Mesenchymal stem cell (in vitro differentiated cells and primary cell): ENCODE data around the gene CAMK1.

Source experiments
- DNase-seq: peaks from one replicate; pipeline ENCODE4 v3.0.0-alpha.2; 2013
- H2AFZ ChIP-seq: one replicate; pipeline ENCODE4 v1.6.1; 2013; ENCODE audit warnings: low read depth, mild to moderate bottlenecking, control low read depth, inconsistent platforms, low read length, moderate library complexity
- H2AK5ac ChIP-seq: 2 replicates; pipeline ENCODE4 v1.6.1; 2013; ENCODE audit warnings: low read length, moderate library complexity, mild to moderate bottlenecking, inconsistent platforms; ENCODE audit not compliant: severe bottlenecking
- H2BK120ac ChIP-seq: one replicate; pipeline ENCODE4 v1.6.1; 2013; ENCODE audit warnings: low read depth, mild to moderate bottlenecking, inconsistent platforms, low read length, moderate library complexity
- H2BK12ac ChIP-seq, 2 experiments: one replicate each; pipeline ENCODE4 v1.6.1; 2013; ENCODE audit warnings: inconsistent platforms in 2 of 2, low read length in 2 of 2, mild to moderate bottlenecking in 2 of 2, moderate library complexity in 2 of 2, control low read depth in 1 of 2
- H2BK15ac ChIP-seq: one replicate; pipeline ENCODE4 v1.6.1; 2013; ENCODE audit warnings: mild to moderate bottlenecking, low read depth, inconsistent platforms; ENCODE audit not compliant: poor library complexity, severe bottlenecking
- H2BK5ac ChIP-seq: 2 replicates; pipeline ENCODE4 v1.6.1; 2013; ENCODE audit warnings: low read depth, mild to moderate bottlenecking, low read length, control low read depth, inconsistent platforms; ENCODE audit not compliant: poor library complexity, severe bottlenecking
- H3K14ac ChIP-seq, 2 experiments: one replicate each; pipeline ENCODE4 v1.6.1; 2013; ENCODE audit warnings: inconsistent platforms in 2 of 2, low read length in 2 of 2, control low read depth in 1 of 2, mild to moderate bottlenecking in 1 of 2, moderate library complexity in 1 of 2
- H3K18ac ChIP-seq, 2 experiments: one replicate each; pipeline ENCODE4 v1.6.1; 2013; ENCODE audit warnings: inconsistent platforms in 2 of 2, low read length in 2 of 2, control low read depth in 1 of 2, low read depth in 1 of 2, mild to moderate bottlenecking in 1 of 2
- H3K23ac ChIP-seq, 2 experiments: one replicate each; pipeline ENCODE4 v1.6.1; 2013; ENCODE audit warnings: inconsistent platforms in 2 of 2, low read length in 2 of 2, mild to moderate bottlenecking in 2 of 2, moderate library complexity in 2 of 2, control low read depth in 1 of 2
- H3K27ac ChIP-seq: 2 replicates; pipeline ENCODE4 v1.5.1; 2013; ENCODE audit warnings: mild to moderate bottlenecking, moderate library complexity, low read length, control low read depth, inconsistent platforms; ENCODE audit not compliant: poor library complexity, severe bottlenecking
- H3K27me3 ChIP-seq, 2 experiments: 2 replicates each; pipeline versions ENCODE4 v1.6.1 to v1.7.0; 2013; ENCODE audit warnings: low read length in 2 of 2, mild to moderate bottlenecking in 2 of 2, moderate library complexity in 2 of 2, control low read depth in 1 of 2, inconsistent platforms in 1 of 2; ENCODE audit not compliant: control insufficient read depth in 1 of 2, insufficient read depth in 1 of 2
- H3K36me3 ChIP-seq, 2 experiments: 2 replicates each; pipeline versions ENCODE4 v1.6.1 to v1.7.0; 2013; ENCODE audit warnings: low read length in 2 of 2, control low read depth in 1 of 2, inconsistent platforms in 1 of 2, low read depth in 1 of 2, mild to moderate bottlenecking in 1 of 2; ENCODE audit not compliant: insufficient read depth in 2 of 2, control insufficient read depth in 1 of 2
- H3K4ac ChIP-seq, 2 experiments: one replicate each; pipeline ENCODE4 v1.6.1; 2013; ENCODE audit warnings: inconsistent platforms in 2 of 2, low read length in 2 of 2, mild to moderate bottlenecking in 2 of 2, moderate library complexity in 2 of 2, control low read depth in 1 of 2, low read depth in 1 of 2
- H3K4me1 ChIP-seq: 2 replicates; pipeline ENCODE4 v1.6.1; 2013; ENCODE audit warnings: low read depth, low read length, control low read depth; ENCODE audit not compliant: control insufficient read depth, insufficient read depth
- H3K4me2 ChIP-seq: 2 replicates; pipeline ENCODE4 v1.6.1; 2013; ENCODE audit warnings: low read length, mild to moderate bottlenecking, inconsistent platforms; ENCODE audit not compliant: poor library complexity, severe bottlenecking
- H3K4me3 ChIP-seq, 2 experiments: 2 replicates each; pipeline versions ENCODE4 v1.5.1 to v1.7.0; 2013; ENCODE audit warnings: low read length in 2 of 2, mild to moderate bottlenecking in 2 of 2, control low read depth in 1 of 2, low read depth in 1 of 2; ENCODE audit not compliant: insufficient read depth in 1 of 2
- H3K79me1 ChIP-seq: replicated peaks from 2 replicates; pipeline ENCODE4 v1.6.1; 2013; ENCODE audit warnings: mild to moderate bottlenecking, control low read depth, low read length, inconsistent platforms; ENCODE audit not compliant: poor library complexity, severe bottlenecking
- H3K9ac ChIP-seq: 2 replicates; pipeline ENCODE4 v1.7.0; 2013; ENCODE audit warnings: mild to moderate bottlenecking, low read length, moderate library complexity
- H3K9me3 ChIP-seq: 2 replicates; pipeline ENCODE4 v1.7.0; 2013; ENCODE audit warnings: mild to moderate bottlenecking, low read length; ENCODE audit not compliant: control insufficient read depth
- H4K8ac ChIP-seq: one replicate; pipeline ENCODE4 v1.6.1; 2013; ENCODE audit warnings: inconsistent platforms, mild to moderate bottlenecking, low read length, moderate library complexity
- H4K91ac ChIP-seq: one replicate; pipeline ENCODE4 v1.6.1; 2013; ENCODE audit warnings: mild to moderate bottlenecking, low read length, inconsistent platforms
- WGBS: methylation state at CpG from one replicate; pipeline ENCODE4 v1.1.7; 2013; ENCODE audit warnings: mixed read lengths; 5-methylcytosine and 5-hydroxymethylcytosine counted together

CAMK1 gene

DNA sequence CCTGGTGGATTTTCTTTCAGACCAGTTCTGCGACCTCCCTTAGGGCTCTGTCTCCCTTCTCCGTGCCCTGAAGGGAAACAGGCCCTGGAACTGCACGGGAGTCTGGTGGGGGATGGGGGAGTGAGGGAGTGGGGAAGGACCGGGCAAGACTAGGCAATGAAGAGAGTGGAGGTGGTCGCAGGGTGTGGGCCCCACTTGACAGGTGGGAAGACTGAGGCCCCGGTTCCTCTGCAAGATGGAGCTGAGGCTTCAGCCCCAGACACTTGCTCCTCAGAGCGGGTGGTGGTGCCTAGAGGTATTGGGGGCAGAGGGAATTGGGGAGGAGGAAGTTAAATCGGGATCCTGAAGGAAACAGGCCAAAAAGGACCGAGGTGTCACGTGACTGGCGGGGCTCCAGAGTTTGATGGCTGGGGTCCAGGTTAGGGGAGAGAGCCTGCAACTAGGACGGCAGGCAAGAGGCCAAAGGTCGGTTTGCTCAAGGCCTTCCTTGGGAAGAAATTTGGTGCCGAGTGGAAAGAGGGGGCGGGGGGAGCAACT lies 597 bp upstream of the CAMK1 start:
- peak overlapping the region; percentile 93 for H3K9ac ChIP-seq
- peak overlapping the region; percentile 30 to 40 for H3K4ac ChIP-seq
- no peaks in the 10 kb centered on the region for H3K27me3 ChIP-seq
- no peak overlapping the region for H2AK5ac ChIP-seq
- H2BK5ac ChIP-seq: no peak overlapping the region
- H4K91ac ChIP-seq: no peak overlapping the region
- no peak overlapping the region for H2AFZ ChIP-seq
- H3K4me1 ChIP-seq: peaks cover 12% of the 10 kb centered on the region
- no peak overlapping the region for H3K14ac ChIP-seq
- no peaks in the 10 kb centered on the region for H3K9me3 ChIP-seq
- H4K8ac ChIP-seq: peak overlapping the region; percentile 96
- H3K36me3 ChIP-seq: peaks cover 5 to 12% of the 10 kb centered on the region in 2 experiments
- no peak overlapping the region for H2BK120ac ChIP-seq
- DNase-seq: no peak
- H3K23ac ChIP-seq: no peak overlapping the region
- peaks cover 16% of the 10 kb centered on the region for H3K79me1 ChIP-seq
- H3K27ac ChIP-seq: no peak overlapping the region
- H3K18ac ChIP-seq: peak overlapping the region; percentile 49 to 68
- peak overlapping the region; percentile 64 to 86 for H3K4me3 ChIP-seq
- whole genome bisulfite sequencing: 50% methylated on average over 14 of the region's 15 CpGs
- peak overlapping the region; percentile 84 for H2BK15ac ChIP-seq
- H3K4me2 ChIP-seq: peak overlapping the region; percentile 96
- H2BK12ac ChIP-seq: no peak overlapping the region

DNA sequence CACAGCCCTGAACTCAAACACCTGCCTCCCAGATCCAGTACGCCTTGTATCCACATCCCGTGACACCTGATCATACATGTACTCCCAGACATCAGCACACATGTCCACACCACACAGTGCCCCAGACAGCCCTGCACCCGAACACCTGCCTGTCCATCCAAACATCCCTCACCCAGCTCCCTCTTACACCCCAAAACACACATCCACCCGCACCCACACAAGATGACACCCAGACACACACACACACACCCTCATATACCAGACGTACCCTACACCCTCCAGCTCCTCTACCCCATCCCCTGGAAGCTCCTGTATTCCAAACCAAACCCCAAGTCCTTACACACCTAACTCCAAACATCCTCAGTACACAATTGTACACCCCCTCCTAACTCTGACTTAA lies 735 bp downstream of the CAMK1 start:
- no peak overlapping the region for H3K27ac ChIP-seq
- WGBS: 95% methylated on average over 5 of the region's 5 CpGs
- peak overlapping the region; percentile 96 for H3K4me2 ChIP-seq
- peak overlapping the region; percentile 61 for H2BK15ac ChIP-seq
- peaks cover 12% of the 10 kb centered on the region for H3K4me1 ChIP-seq
- DNase-seq: no peak
- H3K9ac ChIP-seq: peak overlapping the region; percentile 93
- no peak overlapping the region for H2BK120ac ChIP-seq
- peak overlapping the region; percentile 47 for H4K8ac ChIP-seq
- H3K36me3 ChIP-seq: peaks cover 5 to 15% of the 10 kb centered on the region in 2 experiments
- peak overlapping the region in 1 of 2 experiments; percentile 41 for H3K23ac ChIP-seq
- H2AFZ ChIP-seq: no peak overlapping the region
- H3K4me3 ChIP-seq: peak overlapping the region in 1 of 2 experiments; percentile 86
- H2BK5ac ChIP-seq: no peak overlapping the region
- H3K18ac ChIP-seq: no peak overlapping the region
- no peaks in the 10 kb centered on the region for H3K27me3 ChIP-seq
- H3K4ac ChIP-seq: peak overlapping the region in 1 of 2 experiments; percentile 56
- peak overlapping the region; percentile 66 for H2AK5ac ChIP-seq
- H3K9me3 ChIP-seq: no peaks in the 10 kb centered on the region
- peaks cover 16% of the 10 kb centered on the region for H3K79me1 ChIP-seq
- peak overlapping the region in 1 of 2 experiments; percentile 58 for H3K14ac ChIP-seq
- peak overlapping the region in 1 of 2 experiments; percentile 57 for H2BK12ac ChIP-seq
- no peak overlapping the region for H4K91ac ChIP-seq

DNA sequence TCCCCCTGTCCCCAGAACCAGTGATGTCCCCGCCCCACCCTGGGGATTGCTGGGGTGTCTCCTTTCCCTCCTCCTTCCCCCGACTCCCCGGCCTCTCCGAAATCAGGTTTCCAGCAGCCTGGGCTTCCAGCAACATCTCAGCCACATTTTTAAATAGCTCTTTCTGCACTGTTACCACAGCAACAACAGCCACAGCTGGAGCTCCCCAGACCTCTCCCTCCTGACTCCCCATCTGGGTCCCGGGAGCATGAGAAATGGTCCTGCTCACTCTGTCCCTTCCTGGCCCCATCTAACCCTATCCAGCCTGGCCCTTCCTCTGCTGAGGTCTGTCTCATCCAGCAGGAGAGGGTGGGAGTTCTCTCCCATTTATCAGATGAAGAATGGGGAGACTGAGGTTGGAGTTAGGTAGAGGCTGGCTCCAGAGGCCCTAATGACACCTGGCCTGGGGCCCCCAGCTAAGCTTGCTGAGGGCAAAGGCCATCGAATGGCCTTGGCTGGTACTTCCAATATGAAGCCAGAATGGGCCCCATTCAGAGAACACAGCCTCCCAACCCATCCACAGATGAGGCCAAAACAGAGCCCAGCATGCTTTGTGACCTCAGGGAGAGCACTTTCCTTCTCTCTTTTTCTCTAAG lies 1.5 kb downstream of the CAMK1 start:
- H3K4ac ChIP-seq: no peak overlapping the region
- H2BK12ac ChIP-seq: no peak overlapping the region
- H3K4me1 ChIP-seq: peaks cover 12% of the 10 kb centered on the region
- WGBS: 88% methylated on average over 5 of the region's 6 CpGs
- no peak overlapping the region for H2BK120ac ChIP-seq
- DNase-seq: no peak
- H3K27me3 ChIP-seq: no peaks in the 10 kb centered on the region
- H2BK5ac ChIP-seq: no peak overlapping the region
- no peaks in the 10 kb centered on the region for H3K9me3 ChIP-seq
- no peak overlapping the region for H2AK5ac ChIP-seq
- H3K4me2 ChIP-seq: no peak overlapping the region
- H3K36me3 ChIP-seq: peaks cover 5 to 15% of the 10 kb centered on the region in 2 experiments
- no peak overlapping the region for H4K8ac ChIP-seq
- no peak overlapping the region for H2AFZ ChIP-seq
- H3K23ac ChIP-seq: no peak overlapping the region
- no peak overlapping the region for H2BK15ac ChIP-seq
- H3K9ac ChIP-seq: peak overlapping the region; percentile 93
- H3K4me3 ChIP-seq: peak overlapping the region in 1 of 2 experiments; percentile 86
- no peak overlapping the region for H3K14ac ChIP-seq
- H3K79me1 ChIP-seq: peaks cover 16% of the 10 kb centered on the region
- no peak overlapping the region for H3K18ac ChIP-seq
- no peak overlapping the region for H3K27ac ChIP-seq
- H4K91ac ChIP-seq: no peak overlapping the region

DNA sequence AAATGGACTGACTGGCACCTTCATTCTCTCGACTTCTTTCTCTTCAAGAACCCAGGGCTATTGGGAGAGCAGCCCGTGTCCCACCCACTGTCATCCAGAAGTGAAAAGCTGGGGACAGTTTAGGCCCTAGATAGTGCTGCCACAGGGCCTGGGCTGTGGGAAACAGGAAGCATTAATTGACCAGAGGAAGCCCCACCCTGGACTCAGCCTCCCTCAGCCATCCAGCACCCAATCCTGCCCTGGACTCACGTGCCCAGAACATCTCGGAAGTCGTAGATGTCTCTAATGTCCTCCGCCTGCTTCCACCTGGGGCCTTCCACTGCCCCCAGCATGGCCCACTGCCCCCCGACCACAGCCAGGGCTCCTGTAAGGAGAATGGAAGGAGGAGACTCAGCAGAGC lies 2.3 kb downstream of the CAMK1 start:
- Histone ChIP-seq H3K27ac (no peak overlapping the region), H3K9me3 (no peaks in the 10 kb centered on the region), H3K27me3 (no peaks in the 10 kb centered on the region), H2BK5ac (no peak overlapping the region), H2BK12ac (no peak overlapping the region), H3K9ac (peak overlapping the region; percentile 1), H3K18ac (no peak overlapping the region), H3K23ac (no peak overlapping the region), H3K36me3 (peaks cover 10 to 22% of the 10 kb centered on the region in 2 experiments), H4K91ac (no peak overlapping the region), H2BK15ac (no peak overlapping the region), H2AFZ (no peak overlapping the region), H4K8ac (no peak overlapping the region), H3K14ac (no peak overlapping the region), H3K4ac (no peak overlapping the region), H2BK120ac (no peak overlapping the region), H3K4me2 (no peak overlapping the region), H3K4me1 (peaks cover 12% of the 10 kb centered on the region), H3K4me3 (no peak overlapping the region), H2AK5ac (no peak overlapping the region), H3K79me1 (peaks cover 19% of the 10 kb centered on the region)
- 88% methylated on average over 7 of the region's 7 CpGs for WGBS
- no peak for DNase-seq
